Stimulated activated CD4-positive, alpha-beta T cell treated with anti-CD3 and anti-CD28 coated beads, Interleukin-12 subunit alpha, Interleukin-12 subunit beta, amount 100 ng/mL, for 4 hours (primary cell): ENCODE results near the gene IQGAP1.
"Not testable (repeated sequence)": the region's sequence is repeated elsewhere in the genome, so short reads cannot be mapped to it uniquely, and the experiment has no call there.

Experiments used
- DNase-seq: peaks from one replicate; pipeline ENCODE4 v3.0.0-alpha.2; 2020

The IQGAP1 gene

GRCh38 chr15:90412356-90413194 is 24.5 kb downstream of the IQGAP1 start:
- DNase-seq = no peak

- no peak for DNase-seq
These were observed 25.7 kb downstream of the IQGAP1 start for GRCh38 chr15:90413411-90414379.

- DNase-seq = no peak
These were observed 26.5 kb downstream of the IQGAP1 start for GRCh38 chr15:90414408-90415028.

- not testable (repeated sequence) for DNase-seq
These were observed 28.0 kb downstream of the IQGAP1 start for GRCh38 chr15:90416052-90416451.

GRCh38 chr15:90418627-90419026 is 30.6 kb downstream of the IQGAP1 start:
- DNase-seq = no peak

GRCh38 chr15:90419206-90419605 is 31.2 kb downstream of the IQGAP1 start:
- no peak for DNase-seq

- no peak for DNase-seq
These were observed 31.8 kb downstream of the IQGAP1 start for GRCh38 chr15:90419738-90420406.

GRCh38 chr15:90420451-90420850 is 32.4 kb downstream of the IQGAP1 start:
- DNase-seq = no peak

- no peak for DNase-seq
These were observed 33.5 kb downstream of the IQGAP1 start for GRCh38 chr15:90421527-90421926.

- no peak for DNase-seq
These were observed 34.0 kb downstream of the IQGAP1 start for GRCh38 chr15:90422043-90422442.

- DNase-seq = no peak
These were observed 34.9 kb downstream of the IQGAP1 start for GRCh38 chr15:90422936-90423335.

GRCh38 chr15:90423801-90424319 is 35.8 kb downstream of the IQGAP1 start:
- no peak for DNase-seq

GRCh38 chr15:90425726-90426346 is 37.8 kb downstream of the IQGAP1 start:
- DNase-seq = no peak

GRCh38 chr15:90427185-90427584 is 39.1 kb downstream of the IQGAP1 start:
- DNase-seq = no peak

- no peak for DNase-seq
These were observed 44.2 kb downstream of the IQGAP1 start for GRCh38 chr15:90432253-90432652.

- no peak for DNase-seq
These were observed 47.8 kb downstream of the IQGAP1 start for GRCh38 chr15:90435652-90436337.

- no peak for DNase-seq
These were observed 48.9 kb downstream of the IQGAP1 start for GRCh38 chr15:90436952-90437351.

GRCh38 chr15:90437516-90437915 is 49.5 kb downstream of the IQGAP1 start:
- no peak for DNase-seq

GRCh38 chr15:90439946-90440345 is 51.9 kb downstream of the IQGAP1 start:
- DNase-seq = no peak

GRCh38 chr15:90441027-90441426 is 53.0 kb downstream of the IQGAP1 start:
- DNase-seq = no peak

- DNase-seq = no peak
These were observed 54.4 kb downstream of the IQGAP1 start for GRCh38 chr15:90442423-90442822.
